HG03378 (cell line): Measurements from ENCODE around the gene TLE4.

Source experiments
- ATAC-seq: cut with Tn5 transposase; IDR thresholded peaks from one replicate; pipeline ENCODE4 v1.9.1; 2021; ENCODE audit warnings: mild to moderate bottlenecking, moderate library complexity; ENCODE audit not compliant: unreplicated experiment

Gene TLE4

GRCh38 chr9:79765466-79765865 lies 193.7 kb downstream of the TLE4 start:
- no peak for ATAC-seq

GRCh38 chr9:79766091-79766490 lies 194.3 kb downstream of the TLE4 start:
- ATAC-seq = no peak

- no peak for ATAC-seq
These were observed 196.4 kb downstream of the TLE4 start for GRCh38 chr9:79768194-79768593.

GRCh38 chr9:79769476-79770275 lies 197.9 kb downstream of the TLE4 start:
- ATAC-seq = no peak

GRCh38 chr9:79774356-79774755 lies 202.6 kb downstream of the TLE4 start:
- no peak for ATAC-seq
